GM19239 (cell line): Measurements from ENCODE around the gene EFHC1.

ENCODE experiments used
- DNase-seq: peaks from one replicate; pipeline ENCODE4 v3.0.0; 2011; ENCODE audit warnings: low spot score; ENCODE audit not compliant: insufficient read length
- FAIRE-seq: peaks from 2 replicates; lab custom pipeline; 2011; peaks lifted over from hg19 to GRCh38; lab: Jason Lieb, UNC

Gene EFHC1

GRCh38 chr6:52499026-52499425 is 78.9 kb downstream of the EFHC1 start:
- no peak for DNase-seq
- no peak for FAIRE-seq

- DNase-seq (no peak), FAIRE-seq (no peak)
Measured at GRCh38 chr6:52499681-52500236, 79.6 kb downstream of the EFHC1 start.

- DNase-seq (no peak), FAIRE-seq (no peak)
Measured at GRCh38 chr6:52500238-52501129, 80.3 kb downstream of the EFHC1 start.

GRCh38 chr6:52502306-52503029 is 82.3 kb downstream of the EFHC1 start:
- no peak for DNase-seq
- no peak for FAIRE-seq

GRCh38 chr6:52503323-52503747 is 83.2 kb downstream of the EFHC1 start:
- FAIRE-seq (no peak), DNase-seq (no peak)

GRCh38 chr6:52503851-52504781 is 84.0 kb downstream of the EFHC1 start:
- DNase-seq (no peak), FAIRE-seq (no peak)

- no peak for FAIRE-seq
Measured at GRCh38 chr6:52504782-52505136, 84.6 kb downstream of the EFHC1 start.

GRCh38 chr6:52505726-52506409 is 85.7 kb downstream of the EFHC1 start:
- DNase-seq, result no peak
- FAIRE-seq, result no peak

More at GRCh38 chr6:52504782-52505136, 84.6 kb downstream of the EFHC1 start:
- no peak for DNase-seq

- no peak for FAIRE-seq
- no peak for DNase-seq
Measured at GRCh38 chr6:52506476-52506875, 86.3 kb downstream of the EFHC1 start.

GRCh38 chr6:52507557-52508260 is 87.6 kb downstream of the EFHC1 start:
- DNase-seq, result no peak
- FAIRE-seq, result no peak

- FAIRE-seq (no peak), DNase-seq (no peak)
Measured at GRCh38 chr6:52508261-52508739, 88.2 kb downstream of the EFHC1 start.

GRCh38 chr6:52509281-52510212 is 89.4 kb downstream of the EFHC1 start:
- FAIRE-seq (no peak), DNase-seq (no peak)

GRCh38 chr6:52510213-52510562 is 90.0 kb downstream of the EFHC1 start:
- FAIRE-seq, result no peak
- no peak for DNase-seq

GRCh38 chr6:52511163-52511562 is 91.0 kb downstream of the EFHC1 start:
- DNase-seq (no peak), FAIRE-seq (no peak)

- no peak for FAIRE-seq
Measured at GRCh38 chr6:52511572-52512151, 91.5 kb downstream of the EFHC1 start.

GRCh38 chr6:52512199-52512598 is 92.1 kb downstream of the EFHC1 start:
- FAIRE-seq, result no peak
- DNase-seq, result no peak

More at GRCh38 chr6:52511572-52512151, 91.5 kb downstream of the EFHC1 start:
- no peak for DNase-seq

GRCh38 chr6:52513464-52513863 is 93.3 kb downstream of the EFHC1 start:
- DNase-seq (no peak), FAIRE-seq (no peak)
